ENCODE measurements around the gene DISP3. TPM values are rescaled to one million over a fixed set of nuclear protein-coding genes. Genes with fewer than 3 reads are reported as not detected.

Gene DISP3
- total RNA-seq, 2 experiments from 2014 or later, result 0.97 to 1.7 TPM

- CTCF ChIA-PET (ENCODE audit: unreplicated experiment), result no interaction called here
- no peak for TF ChIP-seq EZH2phosphoT487 (IDR thresholded peaks at IDR 0.05; ENCODE audit: borderline replicate concordance, low read depth, low read length)
- TF ChIP-seq, protein P1, sequence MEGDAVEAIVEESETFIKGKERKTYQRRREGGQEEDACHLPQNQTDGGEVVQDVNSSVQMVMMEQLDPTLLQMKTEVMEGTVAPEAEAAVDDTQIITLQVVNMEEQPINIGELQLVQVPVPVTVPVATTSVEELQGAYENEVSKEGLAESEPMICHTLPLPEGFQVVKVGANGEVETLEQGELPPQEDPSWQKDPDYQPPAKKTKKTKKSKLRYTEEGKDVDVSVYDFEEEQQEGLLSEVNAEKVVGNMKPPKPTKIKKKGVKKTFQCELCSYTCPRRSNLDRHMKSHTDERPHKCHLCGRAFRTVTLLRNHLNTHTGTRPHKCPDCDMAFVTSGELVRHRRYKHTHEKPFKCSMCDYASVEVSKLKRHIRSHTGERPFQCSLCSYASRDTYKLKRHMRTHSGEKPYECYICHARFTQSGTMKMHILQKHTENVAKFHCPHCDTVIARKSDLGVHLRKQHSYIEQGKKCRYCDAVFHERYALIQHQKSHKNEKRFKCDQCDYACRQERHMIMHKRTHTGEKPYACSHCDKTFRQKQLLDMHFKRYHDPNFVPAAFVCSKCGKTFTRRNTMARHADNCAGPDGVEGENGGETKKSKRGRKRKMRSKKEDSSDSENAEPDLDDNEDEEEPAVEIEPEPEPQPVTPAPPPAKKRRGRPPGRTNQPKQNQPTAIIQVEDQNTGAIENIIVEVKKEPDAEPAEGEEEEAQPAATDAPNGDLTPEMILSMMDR (conservative IDR thresholded peaks at IDR 0.05; ENCODE audit: low read length), result no peak
Observed at GRCh38 chr1:11573116-11573692, 94.2 kb downstream of the DISP3 start.

DNA sequence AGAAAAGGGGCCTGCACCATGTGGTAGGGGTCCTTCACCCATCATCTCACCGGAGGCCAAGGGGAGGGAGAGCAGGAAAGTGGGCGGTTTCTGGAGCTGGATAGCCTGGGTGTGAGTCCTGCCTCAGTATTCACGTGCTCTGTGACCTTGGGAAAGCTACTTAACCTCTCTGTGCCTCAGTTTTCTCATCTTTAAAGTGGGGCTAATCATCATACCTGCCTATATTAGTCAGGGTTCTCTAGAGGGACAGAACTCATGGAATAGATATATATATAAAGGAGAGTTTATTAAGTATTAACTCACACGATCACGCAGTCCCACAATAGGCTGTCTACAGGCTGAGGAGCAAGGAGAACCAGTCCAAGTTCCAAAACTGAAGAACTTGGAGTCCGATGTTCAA, 96.6 kb downstream of the DISP3 start:
- no peaks in the 10 kb centered on the region for H3K9me2 ChIP-seq (ENCODE audit: insufficient read depth, low read length)
- no peak overlapping the region for H2AFZ ChIP-seq (ENCODE audit: low read length)
- H3K4me3 ChIP-seq (ENCODE audit: low read depth, low read length, poor library complexity, severe bottlenecking), result no peak overlapping the region
- intact Hi-C loops (cut with micrococcal nuclease; ENCODE audit: unreplicated experiment), result no loop called here
- no peak for TF ChIP-seq EZH2phosphoT487 (IDR thresholded peaks at IDR 0.05; ENCODE audit: borderline replicate concordance, low read depth, low read length)
- TF ChIP-seq, protein P1 (conservative IDR thresholded peaks at IDR 0.05; ENCODE audit: low read length), result no peak
- no peaks in the 10 kb centered on the region for H3K36me3 ChIP-seq (ENCODE audit: insufficient read depth, low read length)
- H3K4me2 ChIP-seq (ENCODE audit: low read length), result no peak overlapping the region
- no peaks in the 10 kb centered on the region for H3K9me3 ChIP-seq (ENCODE audit: low read length)
- POLR2A ChIA-PET, result no interaction called here
- CTCF ChIA-PET (ENCODE audit: unreplicated experiment), result no interaction called here
- H3K79me2 ChIP-seq (ENCODE audit: insufficient read depth, low read depth, low read length), result no peaks in the 10 kb centered on the region
- no TSS peak for BruUV-seq (replicated peaks)
- H3K27ac ChIP-seq (ENCODE audit: low read depth, low read length, poor library complexity, severe bottlenecking), result no peak overlapping the region
- DNase-seq (ENCODE audit: low spot score), result no peak
- no peaks in the 10 kb centered on the region for H4K20me1 ChIP-seq (ENCODE audit: insufficient read depth, low read length)
- no peaks in the 10 kb centered on the region for H3K4me1 ChIP-seq (ENCODE audit: insufficient read depth, low read length, poor library complexity, severe bottlenecking)

More at GRCh38 chr1:11573116-11573692, 94.2 kb downstream of the DISP3 start:
- BruUV-seq (replicated peaks), result no TSS peak
- intact Hi-C loops (cut with micrococcal nuclease; ENCODE audit: unreplicated experiment), result no loop called here
- no peaks in the 10 kb centered on the region for H4K20me1 ChIP-seq (ENCODE audit: insufficient read depth, low read length)
- no peaks in the 10 kb centered on the region for H3K36me3 ChIP-seq (ENCODE audit: insufficient read depth, low read length)
- H3K9me2 ChIP-seq (ENCODE audit: insufficient read depth, low read length), result no peaks in the 10 kb centered on the region
- POLR2A ChIA-PET, result no interaction called here
- H3K27ac ChIP-seq (ENCODE audit: low read depth, low read length, poor library complexity, severe bottlenecking), result no peak overlapping the region
- H3K79me2 ChIP-seq (ENCODE audit: insufficient read depth, low read depth, low read length), result no peaks in the 10 kb centered on the region
- no peak overlapping the region for H3K4me2 ChIP-seq (ENCODE audit: low read length)
- DNase-seq (ENCODE audit: low spot score), result no peak
- H3K4me3 ChIP-seq (ENCODE audit: low read depth, low read length, poor library complexity, severe bottlenecking), result no peak overlapping the region
- no peaks in the 10 kb centered on the region for H3K4me1 ChIP-seq (ENCODE audit: insufficient read depth, low read length, poor library complexity, severe bottlenecking)
- no peak overlapping the region for H2AFZ ChIP-seq (ENCODE audit: low read length)
- H3K9me3 ChIP-seq (ENCODE audit: low read length), result no peaks in the 10 kb centered on the region

GRCh38 chr1:11576109-11576875, 97.3 kb downstream of the DISP3 start:
- intact Hi-C loops (cut with micrococcal nuclease; ENCODE audit: unreplicated experiment), result no loop called here
- Histone ChIP-seq H3K36me3 (ENCODE audit: insufficient read depth, low read length) (no peaks in the 10 kb centered on the region), H3K9me3 (ENCODE audit: low read length) (no peaks in the 10 kb centered on the region), H3K79me2 (ENCODE audit: insufficient read depth, low read depth, low read length) (no peaks in the 10 kb centered on the region), H4K20me1 (ENCODE audit: insufficient read depth, low read length) (no peaks in the 10 kb centered on the region), H3K4me2 (ENCODE audit: low read length) (no peak overlapping the region), H3K4me1 (ENCODE audit: insufficient read depth, low read length, poor library complexity, severe bottlenecking) (no peaks in the 10 kb centered on the region), H3K27ac (ENCODE audit: low read depth, low read length, poor library complexity, severe bottlenecking) (no peak overlapping the region), H3K9me2 (ENCODE audit: insufficient read depth, low read length) (no peaks in the 10 kb centered on the region), H2AFZ (ENCODE audit: low read length) (no peak overlapping the region), H3K4me3 (ENCODE audit: low read depth, low read length, poor library complexity, severe bottlenecking) (no peak overlapping the region)
- ChIA-PET CTCF (ENCODE audit: unreplicated experiment) (no interaction called here), POLR2A (no interaction called here)
- no peak for DNase-seq (ENCODE audit: low spot score)
- no TSS peak for BruUV-seq (replicated peaks)
- TF ChIP-seq, protein P1 (conservative IDR thresholded peaks at IDR 0.05; ENCODE audit: low read length), result no peak
- TF ChIP-seq EZH2phosphoT487 (IDR thresholded peaks at IDR 0.05; ENCODE audit: borderline replicate concordance, low read depth, low read length), result no peak
